NCI-H2227 (cell line): ENCODE results near the gene NGF.
"Not testable (repeated sequence)": the region's sequence is repeated elsewhere in the genome, so short reads cannot be mapped to it uniquely, and the experiment has no call there.

Experiments used
- DNase-seq: peaks from one replicate; lab custom pipeline; 2025; ENCODE audit not compliant: unreplicated experiment; lab: John Stamatoyannopoulos, UW

NGF gene

GRCh38 chr1:115310581-115311473 lies 27.2 kb downstream of the NGF start:
- no peak for DNase-seq

GRCh38 chr1:115309504-115309903 lies 28.5 kb downstream of the NGF start:
- DNase-seq: not testable (repeated sequence)

DNA sequence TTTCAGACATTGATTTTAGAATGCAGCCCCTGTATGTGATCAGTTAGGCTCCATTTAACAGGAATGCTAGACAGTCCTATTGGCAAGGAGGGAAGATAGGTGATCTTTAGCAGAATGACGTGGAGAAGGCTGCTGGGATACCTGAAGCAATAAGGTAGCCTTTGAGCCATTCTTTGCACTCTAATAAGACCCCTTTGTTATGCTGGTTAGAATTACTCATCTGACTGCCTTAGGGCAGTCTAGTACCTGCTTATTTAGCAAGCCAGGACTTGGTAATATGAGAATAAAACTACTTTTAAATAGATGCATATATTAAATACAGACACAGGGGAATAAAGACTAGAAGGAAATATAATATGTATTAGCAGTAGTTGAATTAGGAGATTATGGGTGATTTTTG lies 29.1 kb downstream of the NGF start:
- DNase-seq: no peak

- no peak for DNase-seq
Measured at GRCh38 chr1:115307661-115308060, 30.4 kb downstream of the NGF start.

GRCh38 chr1:115306146-115306545 lies 31.9 kb downstream of the NGF start:
- DNase-seq: no peak

- DNase-seq: no peak
Measured at GRCh38 chr1:115303364-115303763, 34.7 kb downstream of the NGF start.

GRCh38 chr1:115302390-115302961 lies 35.6 kb downstream of the NGF start:
- no peak for DNase-seq

DNA sequence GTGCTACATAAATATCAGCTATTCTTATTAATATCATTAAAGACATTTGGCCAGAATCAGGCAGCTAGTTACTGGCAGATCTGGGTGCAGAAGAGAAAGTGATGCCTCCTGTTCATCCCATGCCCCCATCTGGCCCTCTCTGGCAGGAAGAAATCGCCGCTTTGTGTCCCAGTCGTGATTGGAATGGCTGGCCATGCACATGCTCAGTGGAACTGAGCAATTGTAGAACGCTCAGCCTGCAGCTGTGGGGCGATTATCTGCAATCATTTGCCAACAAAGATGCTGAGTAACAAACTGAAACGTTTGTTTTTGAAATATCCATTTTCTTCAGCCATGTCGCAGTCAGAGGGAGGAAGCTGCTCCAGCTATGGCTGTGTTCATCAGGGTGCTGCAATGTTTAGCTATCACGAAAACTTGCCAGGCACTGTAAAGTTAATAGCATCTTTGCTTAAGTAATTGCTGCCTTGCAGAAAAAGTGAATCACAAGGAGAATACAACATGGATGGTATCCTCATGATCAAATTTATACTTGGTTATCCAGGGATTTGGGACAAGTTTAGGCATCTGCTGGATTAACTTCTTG lies 36.5 kb downstream of the NGF start:
- peak; percentile 42 for DNase-seq

DNA sequence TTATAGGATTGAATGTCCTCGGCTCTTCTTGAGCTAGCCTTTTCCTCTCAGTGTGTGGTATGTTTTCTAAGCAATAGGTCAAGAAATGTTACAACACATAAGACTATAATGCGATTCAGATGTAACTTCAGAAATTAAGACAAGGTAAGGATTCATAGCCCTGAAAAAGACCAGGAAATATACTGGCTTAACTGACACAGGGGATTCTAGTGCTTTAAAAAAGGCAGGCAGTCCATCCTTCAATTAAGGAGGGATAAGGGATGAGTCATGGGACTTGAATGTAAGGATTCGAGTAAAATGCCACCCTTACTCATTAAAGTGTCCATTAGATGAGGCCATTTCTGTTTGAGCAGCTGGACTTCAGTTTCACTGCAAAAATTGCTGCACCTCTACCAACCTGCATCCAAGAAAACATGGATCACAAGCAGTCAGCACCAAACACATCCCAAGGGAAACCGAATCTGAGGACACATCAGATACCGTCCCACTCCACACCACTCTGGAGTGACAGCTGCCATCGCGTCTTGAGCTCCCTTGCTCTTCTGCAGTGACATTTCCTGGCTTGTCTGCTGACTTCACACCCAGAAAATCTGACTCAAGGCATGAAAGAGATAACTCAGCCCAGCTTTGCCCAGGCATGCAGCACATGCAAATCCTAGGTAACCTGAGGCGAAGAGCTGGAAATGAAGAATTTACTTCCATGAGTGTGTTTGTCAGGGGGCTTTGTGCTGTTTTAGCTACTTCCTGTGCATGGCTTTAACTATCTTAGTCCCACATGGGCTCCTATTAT lies 37.8 kb downstream of the NGF start:
- peak; percentile 37 for DNase-seq

- no peak for DNase-seq
Measured at GRCh38 chr1:115299266-115299665, 38.8 kb downstream of the NGF start.

DNA sequence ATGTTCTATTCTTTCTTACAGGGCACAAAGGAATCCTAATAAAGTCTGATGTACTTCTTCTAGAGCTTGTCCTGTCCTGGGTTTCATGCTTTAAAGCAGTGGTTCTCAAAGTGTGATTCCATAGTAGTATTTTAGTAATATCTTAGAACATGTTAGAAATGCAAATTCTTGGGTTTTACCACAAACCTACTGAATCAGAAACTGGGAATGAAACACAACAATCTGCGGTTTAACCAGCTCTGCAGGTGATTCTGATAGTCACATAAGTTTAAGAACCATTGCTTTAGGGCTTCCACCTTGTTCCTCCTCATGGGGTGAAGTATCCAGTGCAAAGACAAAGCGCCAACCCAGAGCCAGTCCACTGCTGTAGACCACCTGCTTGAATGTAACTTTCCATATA lies 41.1 kb downstream of the NGF start:
- no peak for DNase-seq

DNA sequence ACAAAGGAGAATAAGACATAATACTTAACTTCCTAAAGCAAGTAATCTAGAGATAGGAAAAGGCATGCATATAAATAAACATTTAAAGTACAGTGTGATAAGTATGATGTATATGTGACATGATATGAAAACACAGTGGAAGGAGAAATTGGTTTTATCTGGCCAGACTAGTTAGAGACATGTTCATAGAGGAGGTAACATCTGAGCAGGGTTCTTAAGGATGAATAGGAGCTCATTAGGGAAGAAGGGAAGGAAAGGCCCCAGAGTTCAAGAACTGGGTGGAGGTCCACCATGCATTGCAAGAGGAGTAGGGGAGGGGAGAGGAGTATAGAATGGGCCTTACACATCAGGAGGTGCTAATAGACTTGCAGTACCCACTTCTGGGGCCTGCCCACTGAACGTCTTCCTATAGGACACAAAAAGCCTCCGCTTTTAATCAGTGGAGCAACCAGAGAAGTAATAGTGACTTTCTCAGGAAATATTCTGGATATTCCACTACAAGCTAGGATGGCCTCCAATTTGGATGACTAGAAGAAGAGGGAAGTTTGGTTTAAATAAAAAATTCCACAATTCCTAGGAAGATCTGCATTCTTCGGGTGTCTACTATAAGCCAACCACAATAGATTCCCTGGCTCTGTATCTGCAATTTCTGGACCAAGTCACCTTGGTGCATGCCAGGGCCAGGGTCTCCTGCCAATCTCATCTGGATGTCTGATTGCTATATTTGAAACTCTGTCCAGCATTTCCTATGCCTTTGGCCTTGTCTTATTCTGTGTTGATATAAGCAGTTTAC lies 41.9 kb downstream of the NGF start:
- DNase-seq: no peak

- no peak for DNase-seq
Measured at GRCh38 chr1:115293899-115294298, 44.1 kb downstream of the NGF start.

DNA sequence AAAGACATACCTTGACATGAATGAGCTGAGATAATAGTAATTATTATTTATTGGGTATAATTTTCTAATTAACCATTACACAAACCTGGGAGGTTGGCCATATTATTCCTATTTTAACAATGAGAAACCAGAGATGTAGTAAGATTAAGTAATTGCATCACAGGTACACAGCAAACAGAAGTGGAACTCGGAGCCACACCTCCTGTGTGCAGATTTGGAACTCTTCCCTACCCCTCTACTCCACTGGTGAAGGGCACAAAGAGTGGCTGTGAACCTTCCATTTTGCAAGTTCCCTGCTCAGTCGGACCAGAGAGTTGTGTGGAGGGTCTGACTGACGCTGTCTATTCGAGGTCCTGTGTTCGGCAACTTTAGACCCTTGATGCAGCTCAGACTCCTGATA lies 45.0 kb downstream of the NGF start:
- DNase-seq: no peak

GRCh38 chr1:115291741-115292140 lies 46.3 kb downstream of the NGF start:
- DNase-seq: no peak

GRCh38 chr1:115289940-115290339 lies 48.1 kb downstream of the NGF start:
- DNase-seq: no peak

- peak; percentile 27 for DNase-seq
Measured at GRCh38 chr1:115288591-115289198, 49.4 kb downstream of the NGF start.

GRCh38 chr1:115286431-115287205 lies 51.4 kb downstream of the NGF start:
- DNase-seq: no peak

GRCh38 chr1:115284209-115284608 lies 53.8 kb downstream of the NGF start:
- no peak for DNase-seq
